Esophagus muscularis mucosa (tissue), 3 donors: ENCODE data around the gene RTN4RL2.

Experiments
- EP300 ChIP-seq: sonication (generic); formaldehyde crosslinking; IDR thresholded peaks from one replicate; pipeline ENCODE4 v1.6.1; 2017; ENCODE audit warnings: antibody characterized with exemption
- TF ChIP-seq, protein P1 (sequence below), 3 experiments: fragments of 200-600 bp in 2 of 3; fragments of 450-650 bp in 1 of 3; sonication (generic) in 2 of 3; IDR thresholded peaks; one replicate each; pipeline ENCODE4 v1.5.1; 2017 to 2019; ENCODE audit warnings: antibody characterized with exemption in 3 of 3, mild to moderate bottlenecking in 2 of 3, moderate library complexity in 1 of 3

DNA sequence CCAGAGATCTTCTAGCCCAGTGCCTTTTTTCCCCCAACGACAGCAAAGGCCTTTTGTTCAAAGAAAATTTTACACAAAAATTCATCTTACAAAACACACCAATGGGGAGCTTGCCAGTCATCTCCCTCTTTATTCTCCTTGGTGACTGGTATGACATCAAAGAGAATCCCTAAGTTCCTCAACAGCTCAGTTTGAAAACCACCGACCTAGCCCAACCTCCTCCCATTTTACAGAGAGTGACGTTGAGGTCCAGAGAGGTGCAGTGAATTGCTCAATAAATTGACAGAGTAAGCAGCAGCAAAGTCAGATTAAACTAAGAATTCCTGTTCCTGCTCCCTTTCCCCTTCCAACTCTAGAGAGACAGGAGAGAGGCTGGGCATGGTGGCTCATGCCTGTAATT is 41.2 kb upstream of the RTN4RL2 start:
- TF ChIP-seq EP300, result no peak
- TF ChIP-seq, protein P1, sequence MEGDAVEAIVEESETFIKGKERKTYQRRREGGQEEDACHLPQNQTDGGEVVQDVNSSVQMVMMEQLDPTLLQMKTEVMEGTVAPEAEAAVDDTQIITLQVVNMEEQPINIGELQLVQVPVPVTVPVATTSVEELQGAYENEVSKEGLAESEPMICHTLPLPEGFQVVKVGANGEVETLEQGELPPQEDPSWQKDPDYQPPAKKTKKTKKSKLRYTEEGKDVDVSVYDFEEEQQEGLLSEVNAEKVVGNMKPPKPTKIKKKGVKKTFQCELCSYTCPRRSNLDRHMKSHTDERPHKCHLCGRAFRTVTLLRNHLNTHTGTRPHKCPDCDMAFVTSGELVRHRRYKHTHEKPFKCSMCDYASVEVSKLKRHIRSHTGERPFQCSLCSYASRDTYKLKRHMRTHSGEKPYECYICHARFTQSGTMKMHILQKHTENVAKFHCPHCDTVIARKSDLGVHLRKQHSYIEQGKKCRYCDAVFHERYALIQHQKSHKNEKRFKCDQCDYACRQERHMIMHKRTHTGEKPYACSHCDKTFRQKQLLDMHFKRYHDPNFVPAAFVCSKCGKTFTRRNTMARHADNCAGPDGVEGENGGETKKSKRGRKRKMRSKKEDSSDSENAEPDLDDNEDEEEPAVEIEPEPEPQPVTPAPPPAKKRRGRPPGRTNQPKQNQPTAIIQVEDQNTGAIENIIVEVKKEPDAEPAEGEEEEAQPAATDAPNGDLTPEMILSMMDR (IDR thresholded peaks at IDR 0.05), result no peak
